SH-SY5Y (cell line): ENCODE measurements around the gene FBL.

Source experiments
- GATA2 ChIP-seq: IDR thresholded peaks from 2 replicates; pipeline ENCODE4 v1.6.1; 2011; ENCODE audit warnings: mild to moderate bottlenecking, low read depth, low read length
- GATA3 ChIP-seq: IDR thresholded peaks from 2 replicates; pipeline ENCODE4 v1.6.1; 2011; ENCODE audit warnings: low read depth, mild to moderate bottlenecking, low read length, moderate library complexity

DNA sequence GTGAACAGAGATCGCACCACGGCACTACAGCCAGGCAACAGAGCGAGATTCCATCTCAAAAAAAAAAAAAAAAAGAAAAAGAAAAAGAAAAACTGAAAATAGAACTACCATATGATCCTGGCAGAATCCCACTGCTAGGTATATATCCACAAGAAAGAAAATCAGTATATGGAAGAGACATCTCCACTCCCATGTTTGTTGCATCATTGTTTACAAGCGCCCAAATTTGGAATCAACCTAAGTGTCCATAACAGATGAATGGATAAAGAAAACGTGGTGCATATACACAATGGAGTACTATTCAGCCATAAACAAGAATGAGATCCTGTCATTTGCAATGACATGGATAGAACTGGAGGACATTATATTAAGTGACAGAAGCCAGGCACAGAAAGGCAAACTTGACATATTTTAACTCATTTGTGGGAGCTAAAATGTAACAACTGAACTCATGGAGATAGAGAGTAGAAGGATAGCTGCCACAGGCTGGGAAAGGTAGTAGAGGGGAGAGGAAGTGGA is 38.3 kb downstream of the FBL start:
- TF ChIP-seq GATA2: no peak
- no peak for TF ChIP-seq GATA3
